CD4-positive, alpha-beta memory T cell (primary cell): ENCODE results near the gene LIMK1. TPM values are rescaled to one million over a fixed set of nuclear protein-coding genes. Genes with fewer than 3 reads are reported as not detected.
"Not testable (repeated sequence)": the region's sequence is repeated elsewhere in the genome, so short reads cannot be mapped to it uniquely, and the experiment has no call there.

Experiments
- CTCF ChIA-PET: fragments of 350-600 bp; sonication (Branson Sonifier 250); formaldehyde crosslinking; loops from one replicate; lab custom pipeline; 2021; ENCODE audit warnings: inconsistent platforms; ENCODE audit not compliant: partially characterized antibody; lab: Charles Lee
- POLR2A ChIA-PET: fragments of 350-600 bp; sonication (Branson Sonifier 250); formaldehyde crosslinking; loops from one replicate; lab custom pipeline; 2021; ENCODE audit not compliant: partially characterized antibody; lab: Charles Lee
- DNase-seq, 5 donors: peaks; one replicate each; pipeline versions ENCODE4 v3.0.0 to v3.0.0-alpha.2; 2020 to 2022; ENCODE audit warnings: mixed read lengths in 1 of 5
- H3K27ac ChIP-seq: one replicate; pipeline ENCODE4 v1.7.0; 2013; ENCODE audit warnings: low read depth, low read length
- H3K27me3 ChIP-seq: 2 replicates; pipeline ENCODE4 v1.7.0; 2013; ENCODE audit warnings: mild to moderate bottlenecking, low read length, moderate library complexity; ENCODE audit not compliant: insufficient read depth
- H3K36me3 ChIP-seq: 2 replicates; pipeline ENCODE4 v1.7.0; 2013; ENCODE audit warnings: mild to moderate bottlenecking, low read length, moderate library complexity; ENCODE audit not compliant: insufficient read depth
- H3K4me1 ChIP-seq: 2 replicates; pipeline ENCODE4 v1.7.0; 2013; ENCODE audit warnings: mild to moderate bottlenecking, low read length, moderate library complexity; ENCODE audit not compliant: insufficient read depth
- H3K4me3 ChIP-seq, 2 donors: one replicate each; pipeline ENCODE4 v1.7.0; 2013; ENCODE audit warnings: low read length in 2 of 2, mild to moderate bottlenecking in 1 of 2
- H3K9me3 ChIP-seq, 2 donors: one replicate each; pipeline ENCODE4 v1.7.0; 2013; ENCODE audit warnings: low read length in 2 of 2, control low read depth in 1 of 2; ENCODE audit not compliant: control insufficient read depth in 1 of 2
- H3K27ac Mint-ChIP-seq, 7 donors: one replicate each; pipeline ENCODE4 v1.8.0; 2020 to 2021; ENCODE audit warnings: mixed read lengths in 7 of 7, mild to moderate bottlenecking in 6 of 7, inconsistent platforms in 3 of 7, moderate library complexity in 3 of 7
- H3K27me3 Mint-ChIP-seq, 2 donors: one replicate each; pipeline ENCODE4 v1.8.0; 2020 to 2021; ENCODE audit warnings: mixed read lengths in 2 of 2
- H3K36me3 Mint-ChIP-seq, 2 donors: one replicate each; pipeline ENCODE4 v1.8.0; 2020 to 2021; ENCODE audit warnings: mixed read lengths in 2 of 2, inconsistent platforms in 1 of 2, mild to moderate bottlenecking in 1 of 2
- H3K4me1 Mint-ChIP-seq, 4 donors: one replicate each; pipeline ENCODE4 v1.8.0; 2020 to 2021; ENCODE audit warnings: mixed read lengths in 4 of 4, mild to moderate bottlenecking in 1 of 4
- H3K4me3 Mint-ChIP-seq, 8 donors: one replicate each; pipeline ENCODE4 v1.8.0; 2020 to 2021; ENCODE audit warnings: mixed read lengths in 8 of 8, mild to moderate bottlenecking in 7 of 8, moderate library complexity in 6 of 8, inconsistent platforms in 3 of 8
- H3K9me3 Mint-ChIP-seq, 8 donors: one replicate each; pipeline ENCODE4 v1.8.0; 2020 to 2021; ENCODE audit warnings: mixed read lengths in 8 of 8, mild to moderate bottlenecking in 5 of 8, inconsistent platforms in 3 of 8, moderate library complexity in 1 of 8
- intact Hi-C: fragments of 100-400 bp; cut with micrococcal nuclease; formaldehyde crosslinking; loops from one replicate; pipeline ENCODE4 v1.15.1; 2023
- polyA plus RNA-seq, 2 donors: library from polyadenylated mRNA; unstranded; fragments of 300-500 nt; fragmentation: Illumina TruSeq; gene quantifications; one replicate each; pipeline ENCODE4 v1.2.3, GENCODE V29; 2021
- total RNA-seq, 2 experiments: library from RNA; stranded (reverse); gene quantifications; one replicate each; pipeline ENCODE4 v1.2.3, GENCODE V29; 2021

LIMK1 gene
- total and polyA plus RNA-seq, 4 experiments from 2014 or later: 0.42 to 15.1 (median 9.1) TPM

DNA sequence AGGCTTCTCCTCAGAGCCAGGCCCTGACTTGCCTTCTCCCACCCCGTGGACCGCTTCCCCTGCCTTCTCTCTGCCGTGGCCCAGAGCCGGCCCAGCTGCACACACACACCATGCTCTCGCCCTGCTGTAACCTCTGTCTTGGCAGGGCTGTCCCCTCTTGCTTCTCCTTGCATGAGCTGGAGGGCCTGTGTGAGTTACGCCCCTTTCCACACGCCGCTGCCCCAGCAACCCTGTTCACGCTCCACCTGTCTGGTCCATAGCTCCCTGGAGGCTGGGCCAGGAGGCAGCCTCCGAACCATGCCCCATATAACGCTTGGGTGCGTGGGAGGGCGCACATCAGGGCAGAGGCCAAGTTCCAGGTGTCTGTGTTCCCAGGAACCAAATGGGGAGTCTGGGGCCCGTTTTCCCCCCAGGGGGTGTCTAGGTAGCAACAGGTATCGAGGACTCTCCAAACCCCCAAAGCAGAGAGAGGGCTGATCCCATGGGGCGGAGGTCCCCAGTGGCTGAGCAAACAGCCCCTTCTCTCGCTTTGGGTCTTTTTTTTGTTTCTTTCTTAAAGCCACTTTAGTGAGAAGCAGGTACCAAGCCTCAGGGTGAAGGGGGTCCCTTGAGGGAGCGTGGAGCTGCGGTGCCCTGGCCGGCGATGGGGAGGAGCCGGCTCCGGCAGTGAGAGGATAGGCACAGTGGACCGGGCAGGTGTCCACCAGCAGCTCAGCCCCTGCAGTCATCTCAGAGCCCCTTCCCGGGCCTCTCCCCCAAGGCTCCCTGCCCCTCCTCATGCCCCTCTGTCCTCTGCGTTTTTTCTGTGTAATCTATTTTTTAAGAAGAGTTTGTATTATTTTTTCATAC lies 38.0 kb downstream of the LIMK1 start:
- Mint-ChIP-seq H3K4me3 (no peak overlapping the region), H3K36me3 (peaks cover 12 to 20% of the 10 kb centered on the region in 2 donors), H3K9me3 (no peaks in the 10 kb centered on the region), H3K27ac (peak overlapping the region in 1 of 7 donors; percentile 72), H3K4me1 (no peaks in the 10 kb centered on the region), H3K27me3 (no peaks in the 10 kb centered on the region)
- no peaks in the 10 kb centered on the region for H3K36me3 ChIP-seq
- no peaks in the 10 kb centered on the region for H3K4me1 ChIP-seq
- H3K27me3 ChIP-seq: no peaks in the 10 kb centered on the region
- no peak overlapping the region for H3K4me3 ChIP-seq
- no peak for DNase-seq
- intact Hi-C loops: no loop called here
- H3K27ac ChIP-seq: no peak overlapping the region
- H3K9me3 ChIP-seq: no peaks in the 10 kb centered on the region
- CTCF ChIA-PET: no interaction called here
- POLR2A ChIA-PET: interaction anchor here (1.0 kb wide), 1 partner anchor 53 kb away, joined by 3 read pairs; the partner anchor contains the start of gene EIF4H

DNA sequence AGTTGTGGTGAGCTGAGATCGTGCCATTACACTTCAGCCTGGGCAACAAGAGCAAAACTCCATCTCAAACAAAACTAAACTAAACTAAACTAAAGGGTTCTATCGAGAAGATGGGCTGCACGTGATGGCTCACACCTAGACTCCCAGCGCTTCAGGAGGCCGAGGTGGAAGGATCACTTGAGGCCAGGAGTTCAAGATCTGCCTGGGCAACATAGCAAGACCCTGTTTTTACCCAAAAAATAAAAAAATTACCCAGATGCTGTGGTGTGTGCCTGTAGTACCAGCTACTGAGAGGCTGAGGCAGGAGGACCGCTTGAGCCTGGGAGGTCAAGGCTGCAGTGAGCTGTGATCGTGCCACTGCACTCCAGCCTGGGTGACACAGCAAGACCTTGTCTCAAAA lies 40.3 kb downstream of the LIMK1 start:
- H3K36me3 Mint-ChIP-seq: peaks cover 8 to 15% of the 10 kb centered on the region in 2 donors
- H3K9me3 ChIP-seq, H3K4me1 ChIP-seq, CTCF ChIA-PET, H3K27ac Mint-ChIP-seq, DNase-seq, H3K4me1 Mint-ChIP-seq, H3K27me3 ChIP-seq, H3K36me3 ChIP-seq, POLR2A ChIA-PET, H3K4me3 ChIP-seq, H3K9me3 Mint-ChIP-seq, intact Hi-C loops, H3K4me3 Mint-ChIP-seq, H3K27ac ChIP-seq, H3K27me3 Mint-ChIP-seq: not testable (repeated sequence)

DNA sequence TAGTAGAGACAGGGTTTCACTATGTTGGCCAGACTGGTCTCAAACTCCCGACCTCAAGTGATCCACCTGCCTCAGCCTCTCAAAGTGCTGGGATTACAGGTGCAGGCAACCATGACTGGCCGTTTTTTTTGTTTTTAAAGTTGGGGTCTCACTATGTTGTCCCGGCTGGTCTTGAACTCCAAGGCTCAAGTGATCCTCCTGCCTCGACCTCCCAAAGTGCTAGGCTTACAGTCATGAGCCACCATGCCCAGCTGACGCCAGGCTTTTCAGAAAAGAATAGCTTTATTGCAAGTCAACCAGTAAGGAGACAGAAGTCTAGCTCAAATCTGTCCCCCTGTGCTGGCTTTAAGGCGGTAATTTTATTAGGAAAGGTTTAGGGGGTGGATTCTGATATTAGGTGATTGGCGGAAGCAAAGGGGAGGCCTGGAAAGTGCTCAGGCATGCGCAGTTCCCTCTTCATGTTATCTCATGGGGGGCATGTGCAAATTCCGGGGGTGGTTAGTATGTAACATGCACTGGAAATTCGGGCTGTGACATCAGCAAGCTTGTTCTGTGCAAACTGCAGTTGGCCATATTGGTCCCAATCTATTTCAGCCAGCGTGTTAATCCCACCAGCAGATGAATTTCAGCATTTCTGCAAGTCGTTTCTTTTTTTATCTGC lies 42.7 kb downstream of the LIMK1 start:
- H3K4me1 Mint-ChIP-seq: no peaks in the 10 kb centered on the region
- no peaks in the 10 kb centered on the region for H3K9me3 Mint-ChIP-seq
- H3K27me3 Mint-ChIP-seq: no peaks in the 10 kb centered on the region
- ChIA-PET CTCF (no interaction called here), POLR2A (no interaction called here)
- no peaks in the 10 kb centered on the region for H3K27me3 ChIP-seq
- intact Hi-C loops: no loop called here
- no peaks in the 10 kb centered on the region for H3K9me3 ChIP-seq
- H3K4me3 Mint-ChIP-seq: no peak overlapping the region
- H3K27ac Mint-ChIP-seq: no peak overlapping the region
- H3K36me3 ChIP-seq: no peaks in the 10 kb centered on the region
- no peak overlapping the region for H3K4me3 ChIP-seq
- H3K27ac ChIP-seq: no peak overlapping the region
- no peaks in the 10 kb centered on the region for H3K4me1 ChIP-seq
- DNase-seq: no peak
- H3K36me3 Mint-ChIP-seq: peaks cover 2 to 9% of the 10 kb centered on the region in 2 donors

DNA sequence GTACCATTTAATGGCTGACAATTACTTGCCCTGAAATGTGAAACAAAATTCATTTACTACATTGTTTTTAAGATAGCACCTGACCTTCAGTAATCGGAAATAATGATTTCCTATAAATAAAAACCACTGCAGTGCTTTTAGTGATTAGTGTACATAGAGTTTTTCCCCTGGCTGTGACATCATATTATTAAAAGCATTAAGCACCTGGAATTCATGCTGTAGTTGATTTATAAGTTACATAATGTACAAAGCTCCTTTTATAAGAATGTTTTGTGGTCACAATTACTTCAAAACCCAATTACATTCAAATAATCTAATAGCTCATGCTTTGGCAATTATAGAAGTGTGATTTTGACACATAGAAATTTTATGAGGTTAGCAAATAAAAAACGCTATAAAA lies 46.3 kb downstream of the LIMK1 start:
- H3K4me3 Mint-ChIP-seq: no peak overlapping the region
- H3K4me3 ChIP-seq: no peak overlapping the region
- ChIA-PET POLR2A (no interaction called here), CTCF (no interaction called here)
- H3K36me3 Mint-ChIP-seq: no peaks in the 10 kb centered on the region
- H3K27me3 Mint-ChIP-seq: peaks cover 0 to 2% of the 10 kb centered on the region in 2 donors
- H3K9me3 ChIP-seq: no peaks in the 10 kb centered on the region
- H3K4me1 ChIP-seq: no peaks in the 10 kb centered on the region
- intact Hi-C loops: no loop called here
- no peak for DNase-seq
- H3K27ac ChIP-seq: no peak overlapping the region
- H3K27ac Mint-ChIP-seq: no peak overlapping the region
- H3K4me1 Mint-ChIP-seq: no peaks in the 10 kb centered on the region
- H3K27me3 ChIP-seq: no peaks in the 10 kb centered on the region
- no peaks in the 10 kb centered on the region for H3K9me3 Mint-ChIP-seq
- H3K36me3 ChIP-seq: no peaks in the 10 kb centered on the region

DNA sequence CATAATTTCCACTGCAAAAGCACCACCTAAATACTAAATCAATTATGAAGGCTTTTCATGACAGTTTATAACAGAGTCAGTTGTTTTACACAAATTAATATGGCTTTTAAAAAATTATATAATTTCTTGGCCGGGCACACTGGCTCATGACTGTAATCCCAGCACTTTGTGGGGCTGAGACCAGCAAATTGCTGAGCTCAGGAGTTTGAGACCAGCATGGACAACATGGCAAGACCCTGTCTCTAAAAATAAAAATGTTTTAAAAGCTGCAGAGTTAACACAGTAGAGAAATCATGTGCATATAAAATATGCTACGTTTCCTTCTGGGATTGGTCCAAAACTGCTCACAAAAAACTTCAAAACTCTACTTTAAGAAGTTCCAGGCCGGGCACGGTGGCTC lies 46.9 kb downstream of the LIMK1 start:
- Histone ChIP-seq H3K27ac (no peak overlapping the region), H3K4me1 (no peaks in the 10 kb centered on the region), H3K36me3 (no peaks in the 10 kb centered on the region), H3K27me3 (no peaks in the 10 kb centered on the region), H3K4me3 (no peak overlapping the region), H3K9me3 (no peaks in the 10 kb centered on the region)
- intact Hi-C loops: no loop called here
- peaks cover 0 to 2% of the 10 kb centered on the region in 2 donors for H3K27me3 Mint-ChIP-seq
- H3K27ac Mint-ChIP-seq: no peak overlapping the region
- H3K9me3 Mint-ChIP-seq: no peaks in the 10 kb centered on the region
- no peak for DNase-seq
- H3K4me3 Mint-ChIP-seq: no peak overlapping the region
- CTCF ChIA-PET: no interaction called here
- H3K36me3 Mint-ChIP-seq: no peaks in the 10 kb centered on the region
- POLR2A ChIA-PET: no interaction called here
- H3K4me1 Mint-ChIP-seq: no peaks in the 10 kb centered on the region

DNA sequence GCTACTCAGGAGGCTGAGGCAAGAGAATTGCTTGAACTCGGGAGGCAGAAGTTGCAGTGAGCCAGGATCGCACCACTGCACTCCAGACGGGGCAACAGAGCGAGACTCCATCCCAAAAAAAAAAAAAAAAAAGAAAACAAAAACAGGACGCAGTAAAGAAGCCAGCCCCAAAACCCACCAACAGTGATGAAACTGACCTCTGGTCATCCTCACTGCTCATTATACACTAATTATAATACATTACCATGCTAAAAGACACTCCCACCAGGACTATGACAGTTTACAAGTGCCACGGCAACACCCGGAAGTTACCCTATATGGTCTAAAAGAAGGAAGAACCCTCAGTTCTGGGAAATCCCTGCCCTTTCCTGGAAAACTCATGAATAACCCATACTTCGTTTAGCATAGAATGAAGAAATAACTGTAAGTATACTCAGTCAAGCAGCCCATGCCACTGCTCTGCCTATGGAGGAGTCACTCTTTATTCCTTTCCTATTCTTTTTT lies 50.6 kb downstream of the LIMK1 start:
- Mint-ChIP-seq H3K9me3 (no peaks in the 10 kb centered on the region), H3K4me1 (no peaks in the 10 kb centered on the region), H3K36me3 (no peaks in the 10 kb centered on the region), H3K27me3 (peaks cover 0 to 2% of the 10 kb centered on the region in 2 donors), H3K4me3 (no peak overlapping the region), H3K27ac (no peak overlapping the region)
- no peak for DNase-seq
- H3K4me3 ChIP-seq: no peak overlapping the region
- no peaks in the 10 kb centered on the region for H3K27me3 ChIP-seq
- no peaks in the 10 kb centered on the region for H3K4me1 ChIP-seq
- no peaks in the 10 kb centered on the region for H3K9me3 ChIP-seq
- no peaks in the 10 kb centered on the region for H3K36me3 ChIP-seq
- ChIA-PET POLR2A (no interaction called here), CTCF (no interaction called here)
- no peak overlapping the region for H3K27ac ChIP-seq
- intact Hi-C loops: no loop called here

DNA sequence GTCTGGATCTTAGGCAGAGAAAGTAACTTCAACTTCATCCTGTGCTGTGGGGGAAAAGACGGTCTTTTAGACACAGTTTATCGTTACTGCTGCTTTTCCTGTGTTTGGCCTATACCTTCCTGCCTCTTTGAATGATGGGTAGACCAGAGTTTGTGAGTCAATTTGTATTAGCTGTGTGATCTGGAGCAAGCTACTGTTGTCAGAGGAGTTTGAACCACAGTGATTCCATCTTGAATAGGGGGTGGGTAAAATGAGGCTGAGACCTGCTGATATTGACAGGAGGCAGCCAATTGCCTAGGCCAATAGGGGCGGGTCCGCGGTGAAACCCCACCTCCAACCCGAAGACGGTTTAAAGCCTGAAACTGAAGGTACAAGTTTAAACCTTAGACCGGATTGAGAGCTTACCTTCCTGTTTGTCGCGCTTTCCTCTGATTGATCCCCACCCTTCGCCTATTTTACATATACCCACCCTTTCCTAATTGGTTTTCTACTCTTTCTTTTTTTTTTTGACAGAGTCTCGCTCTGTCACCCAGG lies 54.8 kb downstream of the LIMK1 start:
- peaks cover 0 to 3% (median 0%) of the 10 kb centered on the region in 4 donors for H3K4me1 Mint-ChIP-seq
- Histone ChIP-seq H3K27ac (no peak overlapping the region), H3K9me3 (no peaks in the 10 kb centered on the region), H3K4me1 (no peaks in the 10 kb centered on the region), H3K27me3 (no peaks in the 10 kb centered on the region), H3K36me3 (no peaks in the 10 kb centered on the region), H3K4me3 (no peak overlapping the region)
- peak in 2 of 5 donors; percentile 31 to 33 for DNase-seq
- ChIA-PET CTCF (no interaction called here), POLR2A (interaction anchor here (0.6 to 0.7 kb wide), 2 partner anchors 45 to 185 kb away, joined by 3 to 6 read pairs; no protein-coding TSS in a partner anchor)
- H3K27ac Mint-ChIP-seq: peak overlapping the region in 1 of 7 donors; percentile 83
- H3K36me3 Mint-ChIP-seq: no peaks in the 10 kb centered on the region
- H3K9me3 Mint-ChIP-seq: no peaks in the 10 kb centered on the region
- H3K4me3 Mint-ChIP-seq: no peak overlapping the region
- intact Hi-C loops: no loop called here
- H3K27me3 Mint-ChIP-seq: no peaks in the 10 kb centered on the region
